ENCODE results near the gene PHF21B.
"Not testable (repeated sequence)": the region's sequence is repeated elsewhere in the genome, so short reads cannot be mapped to it uniquely, and the experiment has no call there.

DNA sequence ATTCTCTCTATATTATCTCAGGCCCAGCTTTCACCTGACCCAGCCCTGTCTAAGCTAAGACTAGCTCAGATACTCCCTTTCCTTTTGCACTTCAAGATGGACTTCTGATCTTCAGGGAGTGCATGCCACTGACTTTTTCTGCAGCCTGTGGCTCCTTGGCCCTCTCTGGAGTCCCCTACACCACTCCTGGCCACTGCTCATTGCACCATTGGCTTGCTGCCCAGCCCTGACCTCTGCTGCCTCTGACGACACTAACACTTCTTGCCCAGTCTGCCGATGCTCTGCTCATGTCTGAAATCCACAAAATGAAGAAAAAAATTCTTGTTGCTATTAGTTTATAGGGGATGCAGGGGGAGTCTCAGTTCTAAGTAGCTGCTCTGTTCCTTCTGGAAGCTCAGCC is 106.6 kb downstream of the PHF21B start:
- TF ChIP-seq, protein P1, sequence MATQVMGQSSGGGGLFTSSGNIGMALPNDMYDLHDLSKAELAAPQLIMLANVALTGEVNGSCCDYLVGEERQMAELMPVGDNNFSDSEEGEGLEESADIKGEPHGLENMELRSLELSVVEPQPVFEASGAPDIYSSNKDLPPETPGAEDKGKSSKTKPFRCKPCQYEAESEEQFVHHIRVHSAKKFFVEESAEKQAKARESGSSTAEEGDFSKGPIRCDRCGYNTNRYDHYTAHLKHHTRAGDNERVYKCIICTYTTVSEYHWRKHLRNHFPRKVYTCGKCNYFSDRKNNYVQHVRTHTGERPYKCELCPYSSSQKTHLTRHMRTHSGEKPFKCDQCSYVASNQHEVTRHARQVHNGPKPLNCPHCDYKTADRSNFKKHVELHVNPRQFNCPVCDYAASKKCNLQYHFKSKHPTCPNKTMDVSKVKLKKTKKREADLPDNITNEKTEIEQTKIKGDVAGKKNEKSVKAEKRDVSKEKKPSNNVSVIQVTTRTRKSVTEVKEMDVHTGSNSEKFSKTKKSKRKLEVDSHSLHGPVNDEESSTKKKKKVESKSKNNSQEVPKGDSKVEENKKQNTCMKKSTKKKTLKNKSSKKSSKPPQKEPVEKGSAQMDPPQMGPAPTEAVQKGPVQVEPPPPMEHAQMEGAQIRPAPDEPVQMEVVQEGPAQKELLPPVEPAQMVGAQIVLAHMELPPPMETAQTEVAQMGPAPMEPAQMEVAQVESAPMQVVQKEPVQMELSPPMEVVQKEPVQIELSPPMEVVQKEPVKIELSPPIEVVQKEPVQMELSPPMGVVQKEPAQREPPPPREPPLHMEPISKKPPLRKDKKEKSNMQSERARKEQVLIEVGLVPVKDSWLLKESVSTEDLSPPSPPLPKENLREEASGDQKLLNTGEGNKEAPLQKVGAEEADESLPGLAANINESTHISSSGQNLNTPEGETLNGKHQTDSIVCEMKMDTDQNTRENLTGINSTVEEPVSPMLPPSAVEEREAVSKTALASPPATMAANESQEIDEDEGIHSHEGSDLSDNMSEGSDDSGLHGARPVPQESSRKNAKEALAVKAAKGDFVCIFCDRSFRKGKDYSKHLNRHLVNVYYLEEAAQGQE (tag by site-specific recombination; IDR thresholded peaks at IDR 0.05): not testable (repeated sequence)
- TF ChIP-seq, protein P2, sequence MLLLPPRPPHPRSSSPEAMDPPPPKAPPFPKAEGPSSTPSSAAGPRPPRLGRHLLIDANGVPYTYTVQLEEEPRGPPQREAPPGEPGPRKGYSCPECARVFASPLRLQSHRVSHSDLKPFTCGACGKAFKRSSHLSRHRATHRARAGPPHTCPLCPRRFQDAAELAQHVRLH (tag by site-specific recombination; IDR thresholded peaks at IDR 0.05): not testable (repeated sequence)

All from HEK293 (cell line).